Neural progenitor cell (in vitro differentiated cells): ENCODE data around the gene HDAC4. TPM values are rescaled to one million over a fixed set of nuclear protein-coding genes. Genes with fewer than 3 reads are reported as not detected.

Experiments
- DNase-seq: peaks from one replicate; pipeline ENCODE4 v3.0.0-alpha.2; 2016; ENCODE audit warnings: low spot score
- H2AFZ ChIP-seq: fragments of 200-600 bp; sonication (generic); replicated peaks from 2 replicates; pipeline ENCODE4 v1.6.1; 2016; ENCODE audit warnings: antibody characterized with exemption
- H3F3A ChIP-seq: fragments of 200-600 bp; sonication (generic); 2 replicates; pipeline ENCODE4 v1.6.1; 2016; ENCODE audit warnings: antibody characterized with exemption, low read depth
- H3K27ac ChIP-seq: fragments of 200-600 bp; sonication (generic); 2 replicates; pipeline ENCODE4 v1.5.1; 2016; ENCODE audit warnings: mild to moderate bottlenecking
- H3K27me3 ChIP-seq: fragments of 200-600 bp; sonication (generic); 2 replicates; pipeline ENCODE4 v1.6.1; 2016; ENCODE audit warnings: mild to moderate bottlenecking, moderate library complexity
- H3K36me3 ChIP-seq: fragments of 200-600 bp; sonication (generic); 2 replicates; pipeline ENCODE4 v1.5.1; 2016
- H3K4me1 ChIP-seq: fragments of 200-600 bp; sonication (generic); 2 replicates; pipeline ENCODE4 v1.6.1; 2016; ENCODE audit warnings: mixed run types
- H3K4me2 ChIP-seq: fragments of 200-600 bp; sonication (generic); 2 replicates; pipeline ENCODE4 v1.6.1; 2016
- H3K4me3 ChIP-seq: fragments of 200-600 bp; sonication (generic); 2 replicates; pipeline ENCODE4 v1.5.1; 2016
- H3K79me2 ChIP-seq: fragments of 200-600 bp; sonication (generic); 2 replicates; pipeline ENCODE4 v1.6.1; 2016; ENCODE audit warnings: low read depth
- H3K9ac ChIP-seq: fragments of 200-600 bp; sonication (generic); 2 replicates; pipeline ENCODE4 v1.6.1; 2016
- H3K9me3 ChIP-seq: fragments of 200-600 bp; sonication (generic); 2 replicates; pipeline ENCODE4 v1.5.1; 2016; ENCODE audit warnings: low read depth
- H4K20me1 ChIP-seq: fragments of 200-600 bp; sonication (generic); 2 replicates; pipeline ENCODE4 v1.6.1; 2016; ENCODE audit warnings: low read depth
- H3K27ac Mint-ChIP-seq: 3 replicates; pipeline ENCODE4 v1.8.0; 2021; ENCODE audit warnings: mixed read lengths
- H3K27me3 Mint-ChIP-seq: 2 replicates; pipeline ENCODE4 v1.8.0; 2022; ENCODE audit warnings: low read depth, mild to moderate bottlenecking, inconsistent platforms, moderate library complexity, mixed read lengths; ENCODE audit not compliant: insufficient read depth
- H3K36me3 Mint-ChIP-seq: 3 replicates; pipeline ENCODE4 v1.8.0; 2021; ENCODE audit warnings: mixed read lengths
- H3K4me1 Mint-ChIP-seq: 3 replicates; pipeline ENCODE4 v1.8.0; 2021; ENCODE audit warnings: mixed read lengths
- H3K4me3 Mint-ChIP-seq: 3 replicates; pipeline ENCODE4 v1.8.0; 2021; ENCODE audit warnings: mild to moderate bottlenecking, moderate library complexity, mixed read lengths
- H3K9me3 Mint-ChIP-seq: 3 replicates; pipeline ENCODE4 v1.8.0; 2020; ENCODE audit warnings: mixed read lengths
- EZH2 ChIP-seq: fragments of 200-600 bp; sonication (generic); IDR thresholded peaks from 2 replicates; pipeline ENCODE4 v1.6.1; 2017; ENCODE audit warnings: antibody characterized with exemption, mild to moderate bottlenecking, moderate library complexity
- EZH2phosphoT487 ChIP-seq: fragments of 200-600 bp; sonication (generic); IDR thresholded peaks from 2 replicates; pipeline ENCODE4 v1.6.1; 2017; ENCODE audit warnings: antibody characterized with exemption
- total RNA-seq: library from RNA; depleted of rRNA; stranded (reverse); fragments of >200 nt; gene quantifications from 2 replicates; pipeline ENCODE4 v1.2.3, GENCODE V29; 2015; ENCODE audit warnings: low replicate concordance
- TF ChIP-seq, protein P1 (sequence below): fragments of 200-600 bp; sonication (generic); IDR thresholded peaks from 2 replicates; pipeline ENCODE4 v1.5.1; 2017; ENCODE audit warnings: antibody characterized with exemption, mild to moderate bottlenecking

Gene HDAC4
- total RNA-seq, 1 donor from 2014 or later = 36.0 TPM

DNA sequence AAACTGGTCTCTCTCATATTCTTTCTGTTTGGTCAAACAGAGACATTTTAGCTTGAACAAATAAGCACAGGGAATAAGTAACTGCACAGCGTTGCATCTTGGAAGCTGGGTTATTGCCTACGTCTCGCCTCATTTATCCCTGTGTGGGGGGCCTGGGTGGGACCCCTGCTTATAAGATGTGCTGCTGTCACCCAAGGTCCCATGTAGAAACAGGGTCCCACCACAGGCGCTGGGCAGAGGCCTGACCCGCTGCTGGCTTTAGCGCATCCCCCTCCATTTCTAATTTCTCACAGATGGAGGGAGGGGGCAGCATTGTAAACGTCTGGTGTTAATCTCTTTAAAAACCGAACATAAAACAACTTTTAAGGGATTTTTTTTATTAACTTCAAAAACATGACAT, 207.8 kb downstream of the HDAC4 start:
- Mint-ChIP-seq H3K9me3 (no peaks in the 10 kb centered on the region), H3K4me1 (peaks cover 56% of the 10 kb centered on the region), H3K4me3 (no peak overlapping the region), H3K36me3 (peaks cover 16% of the 10 kb centered on the region), H3K27me3 (peaks cover 5% of the 10 kb centered on the region), H3K27ac (no peak overlapping the region)
- H3K9ac ChIP-seq = no peak overlapping the region
- H3K79me2 ChIP-seq = peaks cover 17% of the 10 kb centered on the region
- H4K20me1 ChIP-seq = peaks cover 27% of the 10 kb centered on the region
- H2AFZ ChIP-seq = no peak overlapping the region
- DNase-seq = no peak
- H3K27me3 ChIP-seq = no peaks in the 10 kb centered on the region
- no peaks in the 10 kb centered on the region for H3F3A ChIP-seq
- H3K4me1 ChIP-seq = peaks cover 5% of the 10 kb centered on the region
- H3K9me3 ChIP-seq = no peaks in the 10 kb centered on the region
- no peak overlapping the region for H3K4me3 ChIP-seq
- TF ChIP-seq EZH2phosphoT487 (no peak), EZH2 (no peak)
- TF ChIP-seq, protein P1, sequence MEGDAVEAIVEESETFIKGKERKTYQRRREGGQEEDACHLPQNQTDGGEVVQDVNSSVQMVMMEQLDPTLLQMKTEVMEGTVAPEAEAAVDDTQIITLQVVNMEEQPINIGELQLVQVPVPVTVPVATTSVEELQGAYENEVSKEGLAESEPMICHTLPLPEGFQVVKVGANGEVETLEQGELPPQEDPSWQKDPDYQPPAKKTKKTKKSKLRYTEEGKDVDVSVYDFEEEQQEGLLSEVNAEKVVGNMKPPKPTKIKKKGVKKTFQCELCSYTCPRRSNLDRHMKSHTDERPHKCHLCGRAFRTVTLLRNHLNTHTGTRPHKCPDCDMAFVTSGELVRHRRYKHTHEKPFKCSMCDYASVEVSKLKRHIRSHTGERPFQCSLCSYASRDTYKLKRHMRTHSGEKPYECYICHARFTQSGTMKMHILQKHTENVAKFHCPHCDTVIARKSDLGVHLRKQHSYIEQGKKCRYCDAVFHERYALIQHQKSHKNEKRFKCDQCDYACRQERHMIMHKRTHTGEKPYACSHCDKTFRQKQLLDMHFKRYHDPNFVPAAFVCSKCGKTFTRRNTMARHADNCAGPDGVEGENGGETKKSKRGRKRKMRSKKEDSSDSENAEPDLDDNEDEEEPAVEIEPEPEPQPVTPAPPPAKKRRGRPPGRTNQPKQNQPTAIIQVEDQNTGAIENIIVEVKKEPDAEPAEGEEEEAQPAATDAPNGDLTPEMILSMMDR = no peak
- H3K36me3 ChIP-seq = peaks cover 4% of the 10 kb centered on the region
- no peak overlapping the region for H3K4me2 ChIP-seq
- no peak overlapping the region for H3K27ac ChIP-seq

DNA sequence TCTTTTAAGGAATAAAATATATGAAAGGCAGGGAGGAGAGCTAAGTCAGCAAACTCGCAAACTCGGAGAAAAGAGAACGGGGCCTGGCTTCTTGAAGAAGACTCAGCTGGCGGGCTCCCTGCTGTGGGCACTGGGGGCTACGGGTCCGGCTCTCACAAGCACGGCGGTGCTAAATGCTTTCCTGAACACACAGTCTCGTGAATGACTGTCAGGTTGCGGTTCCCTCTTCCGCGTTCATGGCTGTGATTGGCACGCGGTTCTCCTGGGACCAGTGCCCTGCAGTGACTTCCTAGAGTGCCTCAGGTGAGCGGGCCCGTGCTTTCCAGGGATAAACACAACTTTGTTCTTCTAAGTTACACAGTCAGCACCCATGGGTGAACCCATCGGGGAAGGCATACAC, 208.4 kb downstream of the HDAC4 start:
- Histone ChIP-seq H3K27me3 (no peaks in the 10 kb centered on the region), H3K9ac (no peak overlapping the region), H3K36me3 (peaks cover 4% of the 10 kb centered on the region), H3K4me1 (peaks cover 5% of the 10 kb centered on the region), H3K4me3 (no peak overlapping the region), H3K4me2 (no peak overlapping the region), H2AFZ (no peak overlapping the region), H3K27ac (no peak overlapping the region), H3F3A (no peaks in the 10 kb centered on the region), H4K20me1 (peaks cover 27% of the 10 kb centered on the region), H3K79me2 (peaks cover 17% of the 10 kb centered on the region), H3K9me3 (no peaks in the 10 kb centered on the region)
- no peaks in the 10 kb centered on the region for H3K9me3 Mint-ChIP-seq
- peaks cover 5% of the 10 kb centered on the region for H3K27me3 Mint-ChIP-seq
- peaks cover 55% of the 10 kb centered on the region for H3K4me1 Mint-ChIP-seq
- no peak overlapping the region for H3K27ac Mint-ChIP-seq
- H3K4me3 Mint-ChIP-seq = no peak overlapping the region
- DNase-seq = no peak
- peaks cover 19% of the 10 kb centered on the region for H3K36me3 Mint-ChIP-seq
- TF ChIP-seq EZH2phosphoT487 = no peak
- no peak for TF ChIP-seq EZH2
- TF ChIP-seq, protein P1 = no peak

DNA sequence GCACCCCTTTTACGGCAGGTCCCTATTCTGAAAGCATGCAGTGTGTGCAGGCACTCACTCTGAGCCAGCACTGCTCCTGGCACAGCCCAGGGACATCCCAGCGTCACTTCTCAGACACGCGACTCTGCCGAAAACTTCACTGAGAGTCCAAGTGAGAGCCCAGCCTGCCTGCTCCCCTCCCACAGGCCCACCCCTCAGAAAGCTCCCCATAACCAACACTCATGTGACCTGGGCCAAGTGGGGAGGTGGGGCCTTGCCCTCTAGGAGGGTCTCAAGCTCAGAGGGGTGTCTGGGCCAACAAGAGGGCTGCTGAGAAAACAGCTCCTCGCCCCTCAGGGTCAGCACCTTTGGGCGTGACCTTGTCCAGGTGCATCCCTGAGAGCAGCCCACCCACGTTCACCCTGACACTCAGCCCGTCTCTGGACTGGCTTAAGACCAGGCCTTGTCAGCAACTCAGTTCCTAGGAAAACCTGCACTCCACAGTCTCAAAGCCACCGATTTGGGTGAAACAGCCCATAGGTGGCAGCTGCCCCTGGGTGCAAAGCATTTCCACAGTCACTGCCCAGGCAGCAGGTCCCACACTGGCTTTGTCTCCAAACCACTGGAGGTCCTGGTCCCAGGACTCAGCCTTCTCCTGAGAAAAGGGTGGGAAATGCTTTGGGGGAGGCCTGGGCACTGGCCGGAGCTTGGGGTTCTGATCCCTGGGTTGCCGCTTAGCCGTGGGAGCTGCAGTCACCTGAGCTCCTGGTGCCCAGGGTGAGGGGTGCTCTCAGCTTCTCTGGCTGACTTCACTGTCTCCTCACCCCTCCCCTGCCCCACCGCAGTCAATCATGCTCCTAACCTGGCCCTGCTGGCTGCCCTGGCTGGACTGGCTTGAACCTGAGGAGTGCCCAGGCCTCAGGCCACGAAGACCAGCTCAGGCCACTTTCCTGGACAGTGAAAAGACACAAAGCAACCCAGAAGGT, 209.6 kb downstream of the HDAC4 start:
- Histone ChIP-seq H3F3A (no peaks in the 10 kb centered on the region), H3K4me3 (no peak overlapping the region), H3K27me3 (no peaks in the 10 kb centered on the region), H2AFZ (no peak overlapping the region), H3K9ac (no peak overlapping the region), H4K20me1 (peaks cover 22% of the 10 kb centered on the region), H3K9me3 (no peaks in the 10 kb centered on the region), H3K4me2 (no peak overlapping the region), H3K36me3 (peaks cover 4% of the 10 kb centered on the region), H3K4me1 (peaks cover 5% of the 10 kb centered on the region), H3K27ac (no peak overlapping the region), H3K79me2 (peaks cover 17% of the 10 kb centered on the region)
- Mint-ChIP-seq H3K4me3 (no peak overlapping the region), H3K27me3 (peaks cover 4% of the 10 kb centered on the region), H3K36me3 (peaks cover 24% of the 10 kb centered on the region), H3K4me1 (peaks cover 47% of the 10 kb centered on the region), H3K27ac (peak overlapping the region; percentile 42), H3K9me3 (no peaks in the 10 kb centered on the region)
- DNase-seq = no peak
- TF ChIP-seq, protein P1 = no peak
- TF ChIP-seq EZH2 (no peak), EZH2phosphoT487 (no peak)
